KMS-11 (cell line): Measurements from ENCODE around the gene SNRNP70.
"Not testable (repeated sequence)": the region's sequence is repeated elsewhere in the genome, so short reads cannot be mapped to it uniquely, and the experiment has no call there.

ENCODE experiments used
- H2AFZ ChIP-seq: fragments of 200-600 bp; sonication (generic); 2 replicates; pipeline ENCODE4 v1.6.1; 2016; ENCODE audit warnings: antibody characterized with exemption, mixed run types, low read depth
- H3K27ac ChIP-seq: fragments of 200-600 bp; sonication (generic); 2 replicates; pipeline ENCODE4 v1.6.1; 2016; ENCODE audit warnings: mild to moderate bottlenecking, mixed run types
- H3K27me3 ChIP-seq: fragments of 200-600 bp; sonication (generic); 2 replicates; pipeline ENCODE4 v1.6.1; 2017; ENCODE audit warnings: mild to moderate bottlenecking, low read depth, mixed run types, moderate library complexity; ENCODE audit not compliant: insufficient read depth
- H3K36me3 ChIP-seq: fragments of 200-600 bp; sonication (generic); 2 replicates; pipeline ENCODE4 v1.6.1; 2017; ENCODE audit warnings: mild to moderate bottlenecking, mixed run types; ENCODE audit not compliant: insufficient read depth
- H3K4me1 ChIP-seq: fragments of 200-600 bp; sonication (generic); 2 replicates; pipeline ENCODE4 v1.6.1; 2016; ENCODE audit warnings: mild to moderate bottlenecking, low read depth, mixed run types; ENCODE audit not compliant: poor library complexity, severe bottlenecking
- H3K4me2 ChIP-seq: fragments of 200-600 bp; sonication (generic); 2 replicates; pipeline ENCODE4 v1.7.0; 2016; ENCODE audit warnings: mild to moderate bottlenecking, mixed run types
- H3K4me3 ChIP-seq: fragments of 200-600 bp; sonication (generic); IDR thresholded peaks from 2 replicates; pipeline ENCODE4 v1.6.1; 2017; ENCODE audit warnings: low read depth, low read length, mixed read lengths; ENCODE audit not compliant: insufficient read depth
- H3K79me2 ChIP-seq: fragments of 200-600 bp; sonication (generic); 2 replicates; pipeline ENCODE4 v1.6.1; 2016; ENCODE audit warnings: low read depth, mixed run types; ENCODE audit not compliant: insufficient read depth
- H3K9ac ChIP-seq: fragments of 200-600 bp; sonication (generic); 2 replicates; pipeline ENCODE4 v1.6.1; 2016; ENCODE audit warnings: mild to moderate bottlenecking, mixed run types
- H4K20me1 ChIP-seq: fragments of 200-600 bp; sonication (generic); 2 replicates; pipeline ENCODE4 v1.6.1; 2016; ENCODE audit warnings: mild to moderate bottlenecking, mixed run types; ENCODE audit not compliant: insufficient read depth
- TF ChIP-seq, protein P1 (sequence below): fragments of 200-600 bp; sonication (generic); conservative IDR thresholded peaks from 2 replicates; pipeline ENCODE4 v1.6.1; 2017; ENCODE audit warnings: low read depth, mild to moderate bottlenecking, antibody characterized with exemption, low read length, moderate library complexity, mixed read lengths

The SNRNP70 gene

GRCh38 chr19:49042177-49042576, 43.1 kb upstream of the SNRNP70 start:
- Histone ChIP-seq H2AFZ (no peak overlapping the region), H4K20me1 (no peaks in the 10 kb centered on the region), H3K4me3 (no peak overlapping the region), H3K27ac (no peak overlapping the region), H3K9ac (no peak overlapping the region), H3K4me1 (no peaks in the 10 kb centered on the region), H3K36me3 (no peaks in the 10 kb centered on the region), H3K27me3 (peaks cover 55% of the 10 kb centered on the region), H3K79me2 (no peaks in the 10 kb centered on the region), H3K4me2 (no peak overlapping the region)
- TF ChIP-seq, protein P1, sequence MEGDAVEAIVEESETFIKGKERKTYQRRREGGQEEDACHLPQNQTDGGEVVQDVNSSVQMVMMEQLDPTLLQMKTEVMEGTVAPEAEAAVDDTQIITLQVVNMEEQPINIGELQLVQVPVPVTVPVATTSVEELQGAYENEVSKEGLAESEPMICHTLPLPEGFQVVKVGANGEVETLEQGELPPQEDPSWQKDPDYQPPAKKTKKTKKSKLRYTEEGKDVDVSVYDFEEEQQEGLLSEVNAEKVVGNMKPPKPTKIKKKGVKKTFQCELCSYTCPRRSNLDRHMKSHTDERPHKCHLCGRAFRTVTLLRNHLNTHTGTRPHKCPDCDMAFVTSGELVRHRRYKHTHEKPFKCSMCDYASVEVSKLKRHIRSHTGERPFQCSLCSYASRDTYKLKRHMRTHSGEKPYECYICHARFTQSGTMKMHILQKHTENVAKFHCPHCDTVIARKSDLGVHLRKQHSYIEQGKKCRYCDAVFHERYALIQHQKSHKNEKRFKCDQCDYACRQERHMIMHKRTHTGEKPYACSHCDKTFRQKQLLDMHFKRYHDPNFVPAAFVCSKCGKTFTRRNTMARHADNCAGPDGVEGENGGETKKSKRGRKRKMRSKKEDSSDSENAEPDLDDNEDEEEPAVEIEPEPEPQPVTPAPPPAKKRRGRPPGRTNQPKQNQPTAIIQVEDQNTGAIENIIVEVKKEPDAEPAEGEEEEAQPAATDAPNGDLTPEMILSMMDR = no peak

DNA sequence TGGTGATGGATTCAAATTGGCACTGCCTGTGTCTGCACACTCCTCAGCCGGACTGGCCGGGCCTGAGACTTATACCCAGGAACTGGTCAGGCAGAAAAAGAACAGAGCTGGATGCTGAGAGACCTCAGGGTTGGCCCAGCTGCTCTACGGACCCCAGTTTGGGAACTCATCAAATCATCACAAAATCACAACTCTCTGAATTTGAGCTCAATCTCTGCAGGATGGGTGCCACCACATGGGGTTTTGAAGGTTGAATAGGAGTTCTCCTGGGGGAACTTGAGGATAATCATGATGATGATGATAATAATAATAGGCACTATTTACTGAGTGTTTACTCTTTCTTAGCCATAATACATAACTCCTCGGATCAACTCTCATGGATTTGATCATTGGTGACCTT, 42.6 kb upstream of the SNRNP70 start:
- not testable (repeated sequence) for H3K4me3 ChIP-seq, H3K9ac ChIP-seq, H3K4me1 ChIP-seq, H2AFZ ChIP-seq, H4K20me1 ChIP-seq, H3K36me3 ChIP-seq, H3K4me2 ChIP-seq, H3K27ac ChIP-seq, H3K79me2 ChIP-seq
- H3K27me3 ChIP-seq = peaks cover 53% of the 10 kb centered on the region

DNA sequence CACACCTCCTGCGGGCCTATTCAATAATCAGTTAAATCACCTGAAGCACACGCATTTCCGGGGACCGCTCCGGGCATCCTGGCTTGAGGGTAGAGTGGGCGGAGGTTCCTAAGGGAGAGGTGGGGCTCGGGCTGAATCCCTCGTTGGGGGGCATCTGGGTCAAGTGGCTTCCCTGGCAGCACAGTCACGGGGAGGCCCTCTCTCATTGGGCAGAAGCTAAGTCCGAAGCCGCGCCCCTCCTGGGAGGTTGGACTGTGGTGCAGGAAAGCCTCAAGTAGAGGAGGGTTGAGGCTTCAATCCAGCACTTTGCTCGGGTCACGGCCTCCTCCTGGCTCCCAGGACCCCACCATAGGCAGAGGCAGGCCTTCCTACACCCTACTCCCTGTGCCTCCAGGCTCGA, 41.7 kb upstream of the SNRNP70 start, which contains the start of gene CGB5:
Gene CGB5, plus strand, starts transcription at position 301 of the 400 bp plus-strand sequence. CDS start 362 bp downstream, outside the sequence.
- H3K79me2 ChIP-seq, H3K4me2 ChIP-seq, H3K4me3 ChIP-seq, H3K36me3 ChIP-seq, H3K4me1 ChIP-seq, H2AFZ ChIP-seq, H4K20me1 ChIP-seq, H3K27ac ChIP-seq, H3K9ac ChIP-seq: not testable (repeated sequence)
- H3K27me3 ChIP-seq = peaks cover 46% of the 10 kb centered on the region

- H3K79me2 ChIP-seq, H2AFZ ChIP-seq, H4K20me1 ChIP-seq, H3K4me2 ChIP-seq, H3K36me3 ChIP-seq, H3K4me3 ChIP-seq, H3K27ac ChIP-seq, H3K9ac ChIP-seq, H3K4me1 ChIP-seq: not testable (repeated sequence)
- peaks cover 47% of the 10 kb centered on the region; the same call in 1 of the 2 replicates for H3K27me3 ChIP-seq
These were observed 36.2 kb upstream of the SNRNP70 start, which contains the start of gene CGB8 for GRCh38 chr19:49049011-49049410. CGB8 (minus strand) TSS chr19:49049111; CDS start chr19:49048739, 372 bp downstream.

- H3K4me1 ChIP-seq, H2AFZ ChIP-seq, H4K20me1 ChIP-seq, H3K79me2 ChIP-seq, H3K4me3 ChIP-seq, H3K36me3 ChIP-seq, H3K4me2 ChIP-seq, H3K9ac ChIP-seq, H3K27ac ChIP-seq: not testable (repeated sequence)
- peaks cover 49% of the 10 kb centered on the region; the same call in 1 of the 2 replicates for H3K27me3 ChIP-seq
These were observed 35.4 kb upstream of the SNRNP70 start for GRCh38 chr19:49049834-49050233.

GRCh38 chr19:49050376-49051033, 34.7 kb upstream of the SNRNP70 start:
- not testable (repeated sequence) for H2AFZ ChIP-seq, H4K20me1 ChIP-seq, H3K4me1 ChIP-seq, H3K4me2 ChIP-seq, H3K9ac ChIP-seq, H3K4me3 ChIP-seq, H3K36me3 ChIP-seq, H3K27ac ChIP-seq, H3K79me2 ChIP-seq
- H3K27me3 ChIP-seq = peaks cover 52% of the 10 kb centered on the region
